ENCODE results near the gene BHLHE40. TPM values are rescaled to one million over a fixed set of nuclear protein-coding genes. Genes with fewer than 3 reads are reported as not detected.

The BHLHE40 gene
- polyA plus RNA-seq, 1 donor from 2014 or later: not detected

DNA sequence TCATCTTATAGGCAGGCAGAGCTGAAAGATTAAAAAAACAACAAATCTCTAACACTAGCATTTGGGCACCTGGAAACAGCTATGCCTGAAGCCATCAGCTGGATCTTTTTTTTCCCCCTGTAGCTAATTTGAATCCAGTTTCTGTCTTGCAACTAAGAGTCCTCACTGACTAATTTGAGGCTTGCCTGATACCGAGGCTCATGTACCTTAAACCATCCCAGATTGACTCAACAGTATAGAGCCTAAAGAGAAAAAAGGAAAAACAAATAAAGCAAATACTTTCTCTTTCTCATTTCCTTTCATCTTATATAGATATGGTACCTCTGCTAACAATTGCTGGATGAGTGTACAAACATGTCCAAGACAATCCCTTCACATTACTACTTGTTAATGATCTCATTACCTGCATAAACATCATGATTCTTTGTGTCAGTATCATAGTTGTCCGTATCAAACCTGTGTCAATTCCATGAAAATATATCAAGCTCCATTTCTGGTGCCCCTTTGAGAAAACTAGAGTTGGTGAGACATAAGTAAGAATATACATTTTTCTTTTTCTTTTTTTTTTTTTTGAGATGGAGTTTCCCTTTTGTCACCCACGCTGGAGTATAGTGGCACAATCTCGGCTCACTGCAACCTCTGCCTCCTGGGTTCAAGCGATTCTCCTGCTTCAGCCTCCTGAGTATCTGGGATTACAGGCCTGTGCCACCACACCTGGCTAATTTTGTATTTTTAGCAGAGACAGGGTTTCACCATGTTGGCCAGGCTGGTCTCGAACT, 43.1 kb downstream of the BHLHE40 start:
- Histone ChIP-seq H3K9me2 (ENCODE audit: insufficient read depth, low read length) (no peaks in the 10 kb centered on the region), H3K79me2 (replicated peaks; ENCODE audit: insufficient read depth, low read length) (no peaks in the 10 kb centered on the region), H3K9me3 (ENCODE audit: low read length) (no peaks in the 10 kb centered on the region), H3K27ac (ENCODE audit: low read length) (no peak overlapping the region), H4K20me1 (ENCODE audit: insufficient read depth) (no peaks in the 10 kb centered on the region), H3K4me3 (ENCODE audit: low read length) (no peak overlapping the region), H3K27me3 (ENCODE audit: insufficient read depth, low read depth, low read length) (no peaks in the 10 kb centered on the region), H3K36me3 (ENCODE audit: insufficient read depth, low read length) (no peaks in the 10 kb centered on the region), H2AFZ (ENCODE audit: low read depth, low read length) (no peak overlapping the region), H3F3A (ENCODE audit: insufficient read depth, low read length, poor library complexity, severe bottlenecking) (no peaks in the 10 kb centered on the region), H3K9ac (ENCODE audit: low read length) (no peak overlapping the region), H3K4me2 (ENCODE audit: low read length) (no peak overlapping the region)
- TF ChIP-seq POLR2AphosphoS5 (IDR thresholded peaks at IDR 0.05) (no peak), CTCF (IDR thresholded peaks at IDR 0.05; ENCODE audit: poor library complexity, severe bottlenecking) (no peak), MXI1 (conservative IDR thresholded peaks at IDR 0.05; ENCODE audit: poor library complexity, severe bottlenecking) (no peak), EZH2 (IDR thresholded peaks at IDR 0.05; ENCODE audit: borderline replicate concordance, insufficient read depth, low read length, poor library complexity, severe bottlenecking) (no peak), EP300 (conservative IDR thresholded peaks at IDR 0.05; ENCODE audit: poor library complexity, severe bottlenecking) (no peak), SMC3 (conservative IDR thresholded peaks at IDR 0.05; ENCODE audit: poor library complexity) (no peak), RAD21 (conservative IDR thresholded peaks at IDR 0.05) (no peak), TAF1 (IDR thresholded peaks at IDR 0.05; ENCODE audit: low read depth) (no peak)
- TF ChIP-seq, protein P1, sequence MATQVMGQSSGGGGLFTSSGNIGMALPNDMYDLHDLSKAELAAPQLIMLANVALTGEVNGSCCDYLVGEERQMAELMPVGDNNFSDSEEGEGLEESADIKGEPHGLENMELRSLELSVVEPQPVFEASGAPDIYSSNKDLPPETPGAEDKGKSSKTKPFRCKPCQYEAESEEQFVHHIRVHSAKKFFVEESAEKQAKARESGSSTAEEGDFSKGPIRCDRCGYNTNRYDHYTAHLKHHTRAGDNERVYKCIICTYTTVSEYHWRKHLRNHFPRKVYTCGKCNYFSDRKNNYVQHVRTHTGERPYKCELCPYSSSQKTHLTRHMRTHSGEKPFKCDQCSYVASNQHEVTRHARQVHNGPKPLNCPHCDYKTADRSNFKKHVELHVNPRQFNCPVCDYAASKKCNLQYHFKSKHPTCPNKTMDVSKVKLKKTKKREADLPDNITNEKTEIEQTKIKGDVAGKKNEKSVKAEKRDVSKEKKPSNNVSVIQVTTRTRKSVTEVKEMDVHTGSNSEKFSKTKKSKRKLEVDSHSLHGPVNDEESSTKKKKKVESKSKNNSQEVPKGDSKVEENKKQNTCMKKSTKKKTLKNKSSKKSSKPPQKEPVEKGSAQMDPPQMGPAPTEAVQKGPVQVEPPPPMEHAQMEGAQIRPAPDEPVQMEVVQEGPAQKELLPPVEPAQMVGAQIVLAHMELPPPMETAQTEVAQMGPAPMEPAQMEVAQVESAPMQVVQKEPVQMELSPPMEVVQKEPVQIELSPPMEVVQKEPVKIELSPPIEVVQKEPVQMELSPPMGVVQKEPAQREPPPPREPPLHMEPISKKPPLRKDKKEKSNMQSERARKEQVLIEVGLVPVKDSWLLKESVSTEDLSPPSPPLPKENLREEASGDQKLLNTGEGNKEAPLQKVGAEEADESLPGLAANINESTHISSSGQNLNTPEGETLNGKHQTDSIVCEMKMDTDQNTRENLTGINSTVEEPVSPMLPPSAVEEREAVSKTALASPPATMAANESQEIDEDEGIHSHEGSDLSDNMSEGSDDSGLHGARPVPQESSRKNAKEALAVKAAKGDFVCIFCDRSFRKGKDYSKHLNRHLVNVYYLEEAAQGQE (IDR thresholded peaks at IDR 0.05; ENCODE audit: borderline replicate concordance): no peak

GRCh38 chr3:5022966-5023776, 43.9 kb downstream of the BHLHE40 start:
- no peak overlapping the region for H3K4me2 ChIP-seq (ENCODE audit: low read length)
- TF ChIP-seq EZH2 (IDR thresholded peaks at IDR 0.05; ENCODE audit: borderline replicate concordance, insufficient read depth, low read length, poor library complexity, severe bottlenecking): no peak
- no peak for TF ChIP-seq RAD21 (conservative IDR thresholded peaks at IDR 0.05)
- TF ChIP-seq TAF1 (IDR thresholded peaks at IDR 0.05; ENCODE audit: low read depth): no peak
- no peak for TF ChIP-seq MXI1 (conservative IDR thresholded peaks at IDR 0.05; ENCODE audit: poor library complexity, severe bottlenecking)
- TF ChIP-seq, protein P1 (IDR thresholded peaks at IDR 0.05; ENCODE audit: borderline replicate concordance): no peak
- no peak for TF ChIP-seq CTCF (IDR thresholded peaks at IDR 0.05; ENCODE audit: poor library complexity, severe bottlenecking)
- H3K79me2 ChIP-seq (replicated peaks; ENCODE audit: insufficient read depth, low read length): no peaks in the 10 kb centered on the region
- H4K20me1 ChIP-seq (ENCODE audit: insufficient read depth): no peaks in the 10 kb centered on the region
- no peak overlapping the region for H3K4me3 ChIP-seq (ENCODE audit: low read length)
- no peak overlapping the region for H2AFZ ChIP-seq (ENCODE audit: low read depth, low read length)
- H3K9me3 ChIP-seq (ENCODE audit: low read length): no peaks in the 10 kb centered on the region
- H3K27ac ChIP-seq (ENCODE audit: low read length): no peak overlapping the region
- no peaks in the 10 kb centered on the region for H3K9me2 ChIP-seq (ENCODE audit: insufficient read depth, low read length)
- H3K36me3 ChIP-seq (ENCODE audit: insufficient read depth, low read length): no peaks in the 10 kb centered on the region
- H3K27me3 ChIP-seq (ENCODE audit: insufficient read depth, low read depth, low read length): no peaks in the 10 kb centered on the region
- no peak overlapping the region for H3K9ac ChIP-seq (ENCODE audit: low read length)
- no peaks in the 10 kb centered on the region for H3F3A ChIP-seq (ENCODE audit: insufficient read depth, low read length, poor library complexity, severe bottlenecking)

All from neural cell (in vitro differentiated cells).